B cell (primary cell): ENCODE data around the gene PACSIN3. TPM values are rescaled to one million over a fixed set of nuclear protein-coding genes. Genes with fewer than 3 reads are reported as not detected.

Source experiments
- ATAC-seq: fragments of 200-7000 bp; cut with Tn5 transposase; one replicate; pipeline ENCODE4 v1.10.0; 2021; ENCODE audit warnings: low read depth, mild to moderate bottlenecking, moderate number of reproducible peaks, moderate library complexity
- CTCF ChIA-PET: fragments of 350-600 bp; sonication (Branson Sonifier 250); formaldehyde crosslinking; loops from one replicate; lab custom pipeline; 2021; ENCODE audit warnings: antibody characterized with exemption, inconsistent platforms; lab: Charles Lee
- POLR2A ChIA-PET: fragments of 350-600 bp; sonication (Branson Sonifier 250); formaldehyde crosslinking; loops from one replicate; lab custom pipeline; 2021; ENCODE audit warnings: antibody characterized with exemption; lab: Charles Lee
- DNase-seq: peaks from one replicate; pipeline ENCODE4 v3.0.0; 2013
- H2AFZ ChIP-seq: 2 replicates; pipeline ENCODE4 v1.6.1; 2012; ENCODE audit warnings: mild to moderate bottlenecking, low read depth, low read length; ENCODE audit not compliant: insufficient read depth, poor library complexity, severe bottlenecking
- H3K27ac ChIP-seq, 2 donors: 1 replicate in 1 of 2; 2 replicates in 1 of 2; pipeline ENCODE4 v1.5.1; 2012 to 2013; ENCODE audit warnings: low read length in 2 of 2, mild to moderate bottlenecking in 2 of 2, moderate library complexity in 1 of 2
- H3K27me3 ChIP-seq, 4 experiments: fragments of 200-600 bp in 1 of 4; sonication (generic) in 1 of 4; replicated peaks in 1 of 4; 1 replicate in 2 of 4; 2 replicates in 2 of 4; pipeline versions ENCODE4 v1.6.1 to v1.7.0; 2013 to 2016; ENCODE audit warnings: low read length in 3 of 4, mild to moderate bottlenecking in 2 of 4, mixed read lengths in 1 of 4, moderate library complexity in 1 of 4; ENCODE audit not compliant: insufficient read depth in 4 of 4, control insufficient read depth in 3 of 4; ENCODE audit errors: control extremely low read depth in 1 of 4
- H3K36me3 ChIP-seq, 2 experiments: replicated peaks in 1 of 2; 1 replicate in 1 of 2; 2 replicates in 1 of 2; pipeline versions ENCODE4 v1.6.1 to v1.7.1; 2013; ENCODE audit warnings: low read length in 1 of 2; ENCODE audit not compliant: insufficient read depth in 2 of 2, control insufficient read depth in 1 of 2; ENCODE audit errors: control extremely low read depth in 1 of 2, extremely low read depth in 1 of 2
- H3K4me1 ChIP-seq, 2 donors: fragments of 200-600 bp in 1 of 2; sonication (generic) in 1 of 2; 1 replicate in 1 of 2; 2 replicates in 1 of 2; pipeline versions ENCODE4 v1.5.1 to v1.6.1; 2013 to 2017; ENCODE audit warnings: low read length in 2 of 2; ENCODE audit not compliant: control insufficient read depth in 2 of 2, insufficient read depth in 2 of 2
- H3K4me2 ChIP-seq: replicated peaks from 2 replicates; pipeline ENCODE3; 2012; ENCODE audit warnings: mild to moderate bottlenecking, low read depth, low read length; ENCODE audit not compliant: poor library complexity, severe bottlenecking
- H3K4me3 ChIP-seq, 5 experiments: fragments of 200-600 bp in 1 of 5; sonication (generic) in 1 of 5; 1 replicate in 3 of 5; 2 replicates in 2 of 5; pipeline versions ENCODE4 v1.5.1 to v1.7.0; 2011 to 2016; ENCODE audit warnings: low read length in 4 of 5, mild to moderate bottlenecking in 4 of 5, low read depth in 2 of 5, control low read depth in 1 of 5, moderate library complexity in 1 of 5; ENCODE audit not compliant: insufficient read depth in 1 of 5; ENCODE audit errors: control extremely low read depth in 1 of 5, extremely low read depth in 1 of 5
- H3K79me2 ChIP-seq: fragments of 200-600 bp; sonication (generic); one replicate; pipeline ENCODE4 v1.6.0; 2016; ENCODE audit warnings: low read length; ENCODE audit not compliant: control insufficient read depth, insufficient read depth
- H3K9ac ChIP-seq: fragments of 200-600 bp; sonication (generic); 2 replicates; pipeline ENCODE4 v1.6.1; 2017; ENCODE audit warnings: mild to moderate bottlenecking, low read length, moderate library complexity
- H3K9me3 ChIP-seq, 3 donors: one replicate each; pipeline versions ENCODE4 v1.6.1 to v1.7.1; 2013; ENCODE audit warnings: low read length in 2 of 3; ENCODE audit not compliant: control insufficient read depth in 2 of 3, insufficient read depth in 1 of 3; ENCODE audit errors: control extremely low read depth in 1 of 3
- H4K20me1 ChIP-seq: 2 replicates; pipeline ENCODE4 v1.6.0; 2012; ENCODE audit warnings: mild to moderate bottlenecking, low read length; ENCODE audit not compliant: insufficient read depth, control insufficient read depth, poor library complexity, severe bottlenecking
- H3K27ac Mint-ChIP-seq: one replicate; pipeline ENCODE4 v1.8.0; 2021; ENCODE audit warnings: mixed read lengths
- H3K27me3 Mint-ChIP-seq: one replicate; pipeline ENCODE4 v1.8.0; 2021; ENCODE audit warnings: mixed read lengths
- H3K4me1 Mint-ChIP-seq: one replicate; pipeline ENCODE4 v1.8.0; 2021; ENCODE audit warnings: mixed read lengths
- H3K4me3 Mint-ChIP-seq: one replicate; pipeline ENCODE4 v1.8.0; 2021; ENCODE audit warnings: mixed read lengths
- H3K9me3 Mint-ChIP-seq: one replicate; pipeline ENCODE4 v1.8.0; 2022; ENCODE audit warnings: mixed read lengths; ENCODE audit not compliant: insufficient read depth
- CTCF ChIP-seq: fragments of 200-600 bp; IDR thresholded peaks from one replicate; pipeline ENCODE4 v1.8.0; 2022; ENCODE audit warnings: antibody characterized with exemption, mild to moderate bottlenecking
- EZH2 ChIP-seq: IDR thresholded peaks from 2 replicates; pipeline ENCODE4 v1.6.1; 2012; ENCODE audit warnings: borderline replicate concordance, low read depth, mild to moderate bottlenecking, moderate library complexity, low read length; ENCODE audit not compliant: insufficient read depth, poor library complexity, severe bottlenecking
- WGBS: methylation state at CpG from one replicate; pipeline ENCODE4 v1.1.5; 2013; ENCODE audit warnings: missing lambda C conversion rate; ENCODE audit not compliant: insufficient coverage; 5-methylcytosine and 5-hydroxymethylcytosine counted together
- intact Hi-C: fragments of 100-400 bp; cut with micrococcal nuclease; formaldehyde crosslinking; loops from one replicate; pipeline ENCODE4 v1.10.0; 2022
- polyA plus RNA-seq: library from polyadenylated mRNA; depleted of rRNA; stranded (reverse); fragments of >200 nt; gene quantifications from 2 replicates; pipeline ENCODE4 v1.2.3, GENCODE V29; 2012
- total RNA-seq, 2 donors: library from RNA; stranded (reverse); fragments of 120-200 nt in 1 of 2; gene quantifications; 1 replicate in 1 of 2; 2 replicates in 1 of 2; pipeline versions ENCODE4 v1.2.3 to v1.2.4, GENCODE V29; 2013 to 2022

PACSIN3 gene
- total and polyA plus RNA-seq, 2 donors (not counting 1 experiment from before 2014, with no cell fraction given) = 2.1 TPM; not detected in 1

DNA sequence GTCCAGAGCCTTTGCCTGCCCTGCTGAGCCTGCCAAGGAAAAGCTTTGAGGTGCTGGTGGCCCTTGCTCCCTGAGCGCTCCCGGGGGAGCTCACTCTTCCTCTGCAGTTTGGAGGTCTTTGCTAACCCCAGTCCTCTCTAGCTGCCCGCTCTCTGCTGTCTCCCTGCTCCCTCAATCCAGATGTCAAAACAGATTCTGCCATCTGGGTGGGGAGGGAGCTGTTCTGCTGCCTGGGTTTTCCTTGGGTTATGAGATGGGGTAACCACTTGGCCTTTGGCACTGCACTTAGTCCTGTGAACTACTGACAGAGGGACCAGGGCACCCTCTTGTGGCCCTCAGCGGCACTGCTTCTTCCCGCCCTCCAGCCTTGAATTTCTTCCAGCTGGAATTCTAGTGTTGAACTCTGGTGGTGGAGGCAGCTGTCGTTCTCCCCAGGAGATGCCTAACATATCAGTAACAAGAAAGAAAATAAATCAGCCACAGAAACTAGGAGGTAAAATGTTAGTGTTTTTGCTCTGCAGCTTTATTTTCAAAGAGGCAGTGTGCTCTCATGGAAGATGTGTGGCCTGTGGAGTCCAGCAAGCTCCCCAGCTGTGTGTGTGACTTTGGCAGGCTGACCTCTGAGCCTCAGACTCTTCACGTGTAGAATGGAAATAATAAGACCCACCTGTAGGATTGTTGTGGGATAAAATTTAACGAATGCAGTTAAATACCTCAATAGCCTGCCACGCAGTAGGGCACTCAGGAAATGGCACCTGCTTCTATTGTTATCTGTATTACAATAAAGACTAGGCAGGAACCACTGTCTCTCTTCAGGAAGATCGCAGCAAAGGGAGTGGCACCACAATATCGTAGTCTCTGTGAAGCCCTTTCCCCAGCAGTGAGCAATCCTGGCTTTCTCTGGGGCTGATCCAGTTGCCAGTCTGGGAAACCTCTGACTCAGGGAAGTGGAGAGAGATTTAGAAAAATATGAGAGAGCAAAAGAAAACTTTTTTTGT, 33.0 kb downstream of the PACSIN3 start:
- TF ChIP-seq EZH2 (no peak), CTCF (peak; percentile 84)
- ChIA-PET CTCF (interaction anchor here (0.5 to 4.8 kb wide), 29 partner anchors 8 to 332 kb away, joined by 3 to 35 read pairs (median 4); partner anchors contain the start of genes ACP2 and CSTPP1), POLR2A (interaction anchor here (0.5 to 0.6 kb wide), 3 partner anchors 237 to 263 kb away, joined by 3 to 7 read pairs (median 3); no protein-coding TSS in a partner anchor)
- DNase-seq (peak; percentile 67), ATAC-seq (peak; percentile 61)
- Mint-ChIP-seq H3K27me3 (no peaks in the 10 kb centered on the region), H3K27ac (no peak overlapping the region), H3K4me3 (peak overlapping the region; percentile 14), H3K4me1 (peaks cover 35% of the 10 kb centered on the region), H3K9me3 (no peaks in the 10 kb centered on the region)
- Histone ChIP-seq H3K27ac (no peak overlapping the region), H3K4me3 (no peak overlapping the region), H3K36me3 (no peaks in the 10 kb centered on the region), H3K4me2 (peak overlapping the region; percentile 53), H3K27me3 (no peaks in the 10 kb centered on the region), H3K79me2 (no peaks in the 10 kb centered on the region), H4K20me1 (no peaks in the 10 kb centered on the region), H3K9me3 (no peaks in the 10 kb centered on the region), H3K4me1 (peaks cover 19 to 36% of the 10 kb centered on the region in 2 donors), H3K9ac (peak overlapping the region; percentile 31), H2AFZ (no peak overlapping the region)
- WGBS = 76% methylated on average over 5 of the region's 11 CpGs
- intact Hi-C loops = no loop called here
